SKM-1 treated with dmso at 0.1 percent for 144 hours (cell line): Measurements from ENCODE around the gene FRMD7.

Source experiments
- DNase-seq: peaks from one replicate; lab custom pipeline; 2025; ENCODE audit not compliant: unreplicated experiment; lab: John Stamatoyannopoulos, UW

FRMD7 gene

GRCh38 chrX:132040066-132040465 is 87.8 kb downstream of the FRMD7 start:
- DNase-seq, result no peak

GRCh38 chrX:132037479-132037993 is 90.3 kb downstream of the FRMD7 start:
- DNase-seq, result no peak

- DNase-seq, result no peak
Measured at GRCh38 chrX:132034648-132035047, 93.2 kb downstream of the FRMD7 start.

- DNase-seq, result no peak
Measured at GRCh38 chrX:132033166-132033565, 94.7 kb downstream of the FRMD7 start.

GRCh38 chrX:132031867-132032266 is 96.0 kb downstream of the FRMD7 start:
- no peak for DNase-seq

GRCh38 chrX:132030264-132030663 is 97.6 kb downstream of the FRMD7 start:
- no peak for DNase-seq
